Measurements from ENCODE around the gene GMPPA.

- TF ChIP-seq, protein P1, sequence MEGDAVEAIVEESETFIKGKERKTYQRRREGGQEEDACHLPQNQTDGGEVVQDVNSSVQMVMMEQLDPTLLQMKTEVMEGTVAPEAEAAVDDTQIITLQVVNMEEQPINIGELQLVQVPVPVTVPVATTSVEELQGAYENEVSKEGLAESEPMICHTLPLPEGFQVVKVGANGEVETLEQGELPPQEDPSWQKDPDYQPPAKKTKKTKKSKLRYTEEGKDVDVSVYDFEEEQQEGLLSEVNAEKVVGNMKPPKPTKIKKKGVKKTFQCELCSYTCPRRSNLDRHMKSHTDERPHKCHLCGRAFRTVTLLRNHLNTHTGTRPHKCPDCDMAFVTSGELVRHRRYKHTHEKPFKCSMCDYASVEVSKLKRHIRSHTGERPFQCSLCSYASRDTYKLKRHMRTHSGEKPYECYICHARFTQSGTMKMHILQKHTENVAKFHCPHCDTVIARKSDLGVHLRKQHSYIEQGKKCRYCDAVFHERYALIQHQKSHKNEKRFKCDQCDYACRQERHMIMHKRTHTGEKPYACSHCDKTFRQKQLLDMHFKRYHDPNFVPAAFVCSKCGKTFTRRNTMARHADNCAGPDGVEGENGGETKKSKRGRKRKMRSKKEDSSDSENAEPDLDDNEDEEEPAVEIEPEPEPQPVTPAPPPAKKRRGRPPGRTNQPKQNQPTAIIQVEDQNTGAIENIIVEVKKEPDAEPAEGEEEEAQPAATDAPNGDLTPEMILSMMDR (conservative IDR thresholded peaks at IDR 0.05): no peak
- TF ChIP-seq ZFX (IDR thresholded peaks at IDR 0.05): no peak
Observed at GRCh38 chr2:219512524-219513216, 14.0 kb downstream of the GMPPA start.
